Measurements from ENCODE around the gene ADSS1.

- no peak for TF ChIP-seq CTCF (IDR thresholded peaks at IDR 0.05)
- TF ChIP-seq ZFX (IDR thresholded peaks at IDR 0.05; ENCODE audit: borderline replicate concordance) = no peak
Observed at GRCh38 chr14:104687601-104688504, 36.2 kb upstream of the ADSS1 start.
